CD14-positive monocyte (primary cell): Measurements from ENCODE around the gene SOS1. TPM values are rescaled to one million over a fixed set of nuclear protein-coding genes. Genes with fewer than 3 reads are reported as not detected.

Source experiments
- DNase-seq, 3 donors: peaks; one replicate each; pipeline ENCODE4 v3.0.0-alpha.2; 2011 to 2022
- H2AFZ ChIP-seq: 2 replicates; pipeline ENCODE4 v1.6.0; 2012; ENCODE audit warnings: mild to moderate bottlenecking, low read depth, low read length, inconsistent platforms; ENCODE audit not compliant: insufficient read depth, poor library complexity, severe bottlenecking
- H3K27ac ChIP-seq, 2 donors: 1 replicate in 1 of 2; 2 replicates in 1 of 2; pipeline ENCODE4 v1.5.1; 2012 to 2013; ENCODE audit warnings: low read length in 2 of 2, control low read depth in 1 of 2, inconsistent platforms in 1 of 2, low read depth in 1 of 2, mild to moderate bottlenecking in 1 of 2
- H3K27me3 ChIP-seq, 2 donors: one replicate each; pipeline versions ENCODE4 v1.6.0 to v1.6.1; 2011 to 2013; ENCODE audit warnings: low read length in 2 of 2; ENCODE audit not compliant: control insufficient read depth in 2 of 2, insufficient read depth in 2 of 2
- H3K36me3 ChIP-seq, 2 donors: replicated peaks in 1 of 2; 1 replicate in 1 of 2; 2 replicates in 1 of 2; pipeline versions ENCODE4 v1.5.1 to v1.6.1; 2012 to 2013; ENCODE audit warnings: low read length in 2 of 2, control low read depth in 1 of 2, inconsistent platforms in 1 of 2, mild to moderate bottlenecking in 1 of 2; ENCODE audit not compliant: insufficient read depth in 2 of 2, control insufficient read depth in 1 of 2
- H3K4me1 ChIP-seq, 2 donors: 1 replicate in 1 of 2; 2 replicates in 1 of 2; pipeline versions ENCODE4 v1.5.1 to v1.6.1; 2012 to 2013; ENCODE audit warnings: low read length in 2 of 2, control low read depth in 1 of 2, inconsistent platforms in 1 of 2, mild to moderate bottlenecking in 1 of 2, moderate library complexity in 1 of 2; ENCODE audit not compliant: insufficient read depth in 2 of 2, control insufficient read depth in 1 of 2
- H3K4me2 ChIP-seq: replicated peaks from 2 replicates; pipeline ENCODE3; 2012; ENCODE audit warnings: low read length, moderate library complexity, mild to moderate bottlenecking; ENCODE audit not compliant: poor library complexity, severe bottlenecking; ENCODE audit errors: extremely low read depth
- H3K4me3 ChIP-seq, 3 experiments: fragments of 200-600 bp in 1 of 3; sonication (generic) in 1 of 3; replicated peaks in 1 of 3; 1 replicate in 2 of 3; 2 replicates in 1 of 3; pipeline ENCODE4 v1.5.1; 2011 to 2013; ENCODE audit warnings: low read length in 3 of 3, mild to moderate bottlenecking in 3 of 3, control low read depth in 2 of 3, low read depth in 2 of 3, inconsistent platforms in 1 of 3, moderate library complexity in 1 of 3
- H3K79me2 ChIP-seq: 2 replicates; pipeline ENCODE4 v1.6.0; 2012; ENCODE audit warnings: mild to moderate bottlenecking, control low read depth, inconsistent platforms, low read length, moderate library complexity; ENCODE audit not compliant: insufficient read depth
- H3K9ac ChIP-seq: 2 replicates; pipeline ENCODE4 v1.6.0; 2017; ENCODE audit warnings: low read length, mild to moderate bottlenecking; ENCODE audit not compliant: insufficient read depth, poor library complexity, severe bottlenecking
- H3K9me3 ChIP-seq, 2 donors: replicated peaks in 1 of 2; 1 replicate in 1 of 2; 2 replicates in 1 of 2; pipeline versions ENCODE4 v1.5.1 to v1.6.1; 2012 to 2013; ENCODE audit warnings: low read length in 2 of 2, control low read depth in 1 of 2; ENCODE audit not compliant: control insufficient read depth in 1 of 2, insufficient read depth in 1 of 2
- H4K20me1 ChIP-seq: 2 replicates; pipeline ENCODE4 v1.6.0; 2012; ENCODE audit warnings: mild to moderate bottlenecking, low read length, control low read depth, moderate library complexity; ENCODE audit not compliant: insufficient read depth
- H3K27ac Mint-ChIP-seq, 7 donors: one replicate each; pipeline ENCODE4 v1.8.0; 2020; ENCODE audit warnings: mild to moderate bottlenecking in 7 of 7, mixed read lengths in 7 of 7, moderate library complexity in 6 of 7, inconsistent platforms in 2 of 7
- H3K27me3 Mint-ChIP-seq, 3 donors: one replicate each; pipeline ENCODE4 v1.8.0; 2021 to 2022; ENCODE audit warnings: low read depth in 3 of 3, mild to moderate bottlenecking in 3 of 3, mixed read lengths in 3 of 3, moderate library complexity in 3 of 3, inconsistent platforms in 1 of 3
- H3K36me3 Mint-ChIP-seq, 2 donors: one replicate each; pipeline ENCODE4 v1.8.0; 2020; ENCODE audit warnings: mixed read lengths in 2 of 2, inconsistent platforms in 1 of 2, mild to moderate bottlenecking in 1 of 2
- H3K4me1 Mint-ChIP-seq: one replicate; pipeline ENCODE4 v1.8.0; 2020; ENCODE audit warnings: mild to moderate bottlenecking, mixed read lengths
- H3K4me3 Mint-ChIP-seq, 2 donors: one replicate each; pipeline ENCODE4 v1.8.0; 2020; ENCODE audit warnings: mild to moderate bottlenecking in 2 of 2, mixed read lengths in 2 of 2, moderate library complexity in 1 of 2
- H3K9me3 Mint-ChIP-seq, 7 donors: one replicate each; pipeline ENCODE4 v1.8.0; 2020 to 2022; ENCODE audit warnings: mixed read lengths in 7 of 7, mild to moderate bottlenecking in 6 of 7, moderate library complexity in 6 of 7, inconsistent platforms in 2 of 7
- WGBS: methylation state at CpG from one replicate; pipeline ENCODE4 v1.1.5; 2013; ENCODE audit warnings: missing lambda C conversion rate; ENCODE audit not compliant: insufficient coverage; 5-methylcytosine and 5-hydroxymethylcytosine counted together
- intact Hi-C, 2 donors: fragments of 100-400 bp; cut with micrococcal nuclease; formaldehyde crosslinking; loops; one replicate each; pipeline versions ENCODE4 v1.15.0 to v1.15.1; 2023
- polyA plus RNA-seq, 3 donors: library from polyadenylated mRNA; depleted of rRNA in 1 of 3; unstranded in 2 of 3; stranded (reverse) in 1 of 3; fragments of 300-500 nt in 2 of 3; fragments of >200 nt in 1 of 3; fragmentation: Illumina TruSeq in 2 of 3; gene quantifications; 1 replicate in 2 of 3; 2 replicates in 1 of 3; pipeline ENCODE4 v1.2.3, GENCODE V29; 2012 to 2021
- TF ChIP-seq, protein P1 (sequence below): fragments of 200-600 bp; IDR thresholded peaks from one replicate; pipeline ENCODE4 v1.8.0; 2022; ENCODE audit warnings: antibody characterized with exemption, mild to moderate bottlenecking

Gene SOS1
- polyA plus RNA-seq, 3 donors, result 5.3 to 15.6 (median 7.7) TPM

DNA sequence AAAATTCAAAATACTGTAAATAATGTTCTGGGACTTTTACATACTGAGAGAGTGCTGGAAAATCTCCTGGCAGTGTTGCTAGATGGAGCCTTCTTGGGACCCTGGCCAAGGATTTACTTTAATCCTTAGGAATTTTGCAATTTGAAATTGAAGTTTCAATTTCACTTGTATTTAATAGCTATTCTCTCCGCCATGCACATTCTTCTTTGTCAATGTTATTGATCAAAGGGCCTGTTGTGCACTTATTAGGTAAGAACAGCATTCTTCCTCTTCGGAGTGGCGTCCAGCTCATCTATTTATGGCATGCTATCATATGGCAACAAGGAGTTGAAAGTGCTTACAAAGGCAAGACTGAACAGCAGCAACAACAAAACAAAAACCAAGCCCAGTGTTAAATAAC lies 40.1 kb upstream of the SOS1 start:
- Mint-ChIP-seq H3K27ac (no peak overlapping the region), H3K9me3 (peaks cover 0 to 2% (median 0%) of the 10 kb centered on the region in 7 donors), H3K36me3 (no peaks in the 10 kb centered on the region), H3K4me1 (peaks cover 13% of the 10 kb centered on the region), H3K4me3 (no peak overlapping the region), H3K27me3 (peaks cover 0 to 1% (median 0%) of the 10 kb centered on the region in 3 donors)
- no peak overlapping the region for H3K4me2 ChIP-seq
- H3K4me1 ChIP-seq, result peaks cover 7 to 11% of the 10 kb centered on the region in 2 donors
- no peak overlapping the region for H2AFZ ChIP-seq
- H3K27me3 ChIP-seq, result no peaks in the 10 kb centered on the region
- intact Hi-C loops, result no loop called here
- no peak overlapping the region for H3K27ac ChIP-seq
- H3K79me2 ChIP-seq, result no peaks in the 10 kb centered on the region
- H3K9ac ChIP-seq, result no peak overlapping the region
- no peaks in the 10 kb centered on the region for H3K36me3 ChIP-seq
- H3K4me3 ChIP-seq, result no peak overlapping the region
- WGBS, result 60% methylated on average over 1 of the region's 3 CpGs
- TF ChIP-seq, protein P1, sequence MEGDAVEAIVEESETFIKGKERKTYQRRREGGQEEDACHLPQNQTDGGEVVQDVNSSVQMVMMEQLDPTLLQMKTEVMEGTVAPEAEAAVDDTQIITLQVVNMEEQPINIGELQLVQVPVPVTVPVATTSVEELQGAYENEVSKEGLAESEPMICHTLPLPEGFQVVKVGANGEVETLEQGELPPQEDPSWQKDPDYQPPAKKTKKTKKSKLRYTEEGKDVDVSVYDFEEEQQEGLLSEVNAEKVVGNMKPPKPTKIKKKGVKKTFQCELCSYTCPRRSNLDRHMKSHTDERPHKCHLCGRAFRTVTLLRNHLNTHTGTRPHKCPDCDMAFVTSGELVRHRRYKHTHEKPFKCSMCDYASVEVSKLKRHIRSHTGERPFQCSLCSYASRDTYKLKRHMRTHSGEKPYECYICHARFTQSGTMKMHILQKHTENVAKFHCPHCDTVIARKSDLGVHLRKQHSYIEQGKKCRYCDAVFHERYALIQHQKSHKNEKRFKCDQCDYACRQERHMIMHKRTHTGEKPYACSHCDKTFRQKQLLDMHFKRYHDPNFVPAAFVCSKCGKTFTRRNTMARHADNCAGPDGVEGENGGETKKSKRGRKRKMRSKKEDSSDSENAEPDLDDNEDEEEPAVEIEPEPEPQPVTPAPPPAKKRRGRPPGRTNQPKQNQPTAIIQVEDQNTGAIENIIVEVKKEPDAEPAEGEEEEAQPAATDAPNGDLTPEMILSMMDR, result no peak
- H3K9me3 ChIP-seq, result no peaks in the 10 kb centered on the region
- DNase-seq, result no peak
- no peaks in the 10 kb centered on the region for H4K20me1 ChIP-seq

DNA sequence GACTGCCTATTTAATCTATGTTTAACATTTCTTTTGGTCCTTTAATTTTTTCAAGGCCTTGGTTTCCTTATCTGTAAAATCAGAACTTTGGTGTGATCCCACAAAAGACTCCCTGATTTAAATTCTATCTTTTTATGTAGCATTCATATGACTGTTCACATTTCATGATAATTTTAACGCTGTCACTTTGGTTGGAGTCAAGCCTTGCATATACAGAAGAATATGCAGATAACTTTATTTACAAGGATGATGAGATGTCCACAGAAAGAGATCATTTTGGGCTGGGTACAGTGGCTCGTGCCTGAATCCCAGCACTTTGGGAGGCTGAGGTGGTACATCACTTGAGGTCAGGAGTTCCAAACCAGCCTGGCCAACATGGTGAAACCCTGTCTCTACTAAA lies 38.4 kb upstream of the SOS1 start:
- Histone ChIP-seq H3K4me2 (no peak overlapping the region), H3K4me1 (peaks cover 4 to 5% of the 10 kb centered on the region in 2 donors), H4K20me1 (no peaks in the 10 kb centered on the region), H3K27ac (no peak overlapping the region), H3K9ac (no peak overlapping the region), H3K36me3 (no peaks in the 10 kb centered on the region), H3K79me2 (no peaks in the 10 kb centered on the region), H2AFZ (no peak overlapping the region), H3K4me3 (no peak overlapping the region), H3K27me3 (no peaks in the 10 kb centered on the region), H3K9me3 (no peaks in the 10 kb centered on the region)
- intact Hi-C loops, result no loop called here
- Mint-ChIP-seq H3K9me3 (peaks cover 0 to under 1% (median 0%) of the 10 kb centered on the region in 7 donors), H3K36me3 (no peaks in the 10 kb centered on the region), H3K27ac (no peak overlapping the region), H3K4me1 (peaks cover 5% of the 10 kb centered on the region), H3K27me3 (peaks cover 0 to 1% (median 0%) of the 10 kb centered on the region in 3 donors), H3K4me3 (no peak overlapping the region)
- WGBS, result 100% methylated on average over 1 of the region's 2 CpGs
- TF ChIP-seq, protein P1, result no peak
- no peak for DNase-seq
